Spleen (tissue), 11 donors: ENCODE results near the gene AFDN. TPM values are rescaled to one million over a fixed set of nuclear protein-coding genes. Genes with fewer than 3 reads are reported as not detected.

Experiments
- DNase-seq: peaks from one replicate; pipeline ENCODE4 v3.0.0-alpha.2; 2020
- H3K27ac ChIP-seq, 8 donors: fragments of 200-600 bp; sonication (generic) in 7 of 8; 1 replicate in 4 of 8; 2 replicates in 4 of 8; pipeline versions ENCODE4 v1.5.0 to v1.8.0; 2016 to 2021; ENCODE audit warnings: inconsistent platforms in 4 of 8, mild to moderate bottlenecking in 4 of 8, moderate library complexity in 1 of 8
- H3K27me3 ChIP-seq, 7 donors: fragments of 200-600 bp; sonication (generic) in 6 of 7; replicated peaks in 1 of 7; 1 replicate in 4 of 7; 2 replicates in 3 of 7; pipeline versions ENCODE4 v1.5.0 to v1.8.0; 2016 to 2021; ENCODE audit warnings: inconsistent platforms in 3 of 7, mild to moderate bottlenecking in 1 of 7
- H3K36me3 ChIP-seq, 6 donors: fragments of 200-600 bp; sonication (generic) in 5 of 6; 1 replicate in 4 of 6; 2 replicates in 2 of 6; pipeline versions ENCODE4 v1.5.0 to v1.8.0; 2016 to 2021; ENCODE audit warnings: inconsistent platforms in 2 of 6
- H3K4me1 ChIP-seq, 6 donors: fragments of 200-600 bp; sonication (generic) in 5 of 6; 1 replicate in 3 of 6; 2 replicates in 3 of 6; pipeline versions ENCODE4 v1.5.0 to v1.8.0; 2016 to 2021; ENCODE audit warnings: inconsistent platforms in 3 of 6
- H3K4me3 ChIP-seq, 8 donors: fragments of 200-600 bp; sonication (generic) in 7 of 8; 1 replicate in 4 of 8; 2 replicates in 4 of 8; pipeline versions ENCODE4 v1.5.0 to v1.8.0; 2016 to 2021; ENCODE audit warnings: inconsistent platforms in 4 of 8, mild to moderate bottlenecking in 4 of 8, moderate library complexity in 2 of 8
- H3K9me3 ChIP-seq, 8 donors: fragments of 200-600 bp; sonication (generic) in 7 of 8; 1 replicate in 4 of 8; 2 replicates in 4 of 8; pipeline versions ENCODE4 v1.5.0 to v1.8.0; 2016 to 2021; ENCODE audit warnings: inconsistent platforms in 4 of 8
- POLR2A ChIP-seq, 3 donors: fragments of 450-650 bp; IDR thresholded peaks; one replicate each; pipeline ENCODE4 v1.5.1; 2017; ENCODE audit warnings: antibody characterized with exemption in 3 of 3, mild to moderate bottlenecking in 1 of 3
- POLR2AphosphoS5 ChIP-seq, 3 donors: sonication (generic); formaldehyde crosslinking; IDR thresholded peaks; one replicate each; pipeline ENCODE4 v1.5.1; 2017; ENCODE audit warnings: antibody characterized with exemption in 3 of 3
- WGBS, 5 donors: extraction: QIAGEN DNeasy Blood & Tissue Kit in 3 of 5; methylation state at CpG; one replicate each; pipeline versions ENCODE4 v1.1.5 to v1.1.7; 2013 to 2018; 5-methylcytosine and 5-hydroxymethylcytosine counted together
- intact Hi-C: fragments of 100-400 bp; cut with DNase I; formaldehyde crosslinking; loops from one replicate; pipeline ENCODE4 v1.15.0; 2023; ENCODE audit warnings: low total_unique reads
- polyA plus RNA-seq, 3 donors: library from polyadenylated mRNA; stranded (reverse); fragments of 200-250 nt; gene quantifications; one replicate each; pipeline ENCODE4 v1.2.1, GENCODE V29; 2013
- total RNA-seq, 7 donors: library from RNA; depleted of rRNA in 3 of 7; stranded (reverse); fragments of >200 nt in 3 of 7; fragmentation: NEBNext Ultra II Directional in 4 of 7; extraction: Animal tissue kit (Norgen Biotek cat#: 25700) in 4 of 7; gene quantifications; one replicate each; pipeline versions ENCODE4 v1.1.0 to v1.2.1, GENCODE V29; 2016 to 2021
- TF ChIP-seq, protein P1 (sequence below), 11 experiments: fragments of 200-600 bp in 7 of 11; fragments of 450-650 bp in 4 of 11; sonication (generic) in 4 of 11; IDR thresholded peaks in 8 of 11; conservative IDR thresholded peaks in 3 of 11; 1 replicate in 7 of 11; 2 replicates in 4 of 11; pipeline versions ENCODE4 v1.4.0 to v1.8.0; 2016 to 2021; ENCODE audit warnings: antibody characterized with exemption in 11 of 11, inconsistent platforms in 4 of 11, mild to moderate bottlenecking in 1 of 11
- donor health status: healthy with polysubstance abuse.
- donor health status: DM: no; HTN: no; CAD: no; lungs with moderate emphysema.
- donor health status: DM: no; HTN: no; CAD: no.
- donor health status: Bipolar disorder and iron deficiency.
- donor health status: healthy.
- donor health status: DM: no; HTN: no; CAD: no.
- donor health status: DM: yes; HTN: yes; CAD: no.

AFDN gene
- total and polyA plus RNA-seq, 10 donors, result 7.4 to 148 (median 102) TPM

DNA sequence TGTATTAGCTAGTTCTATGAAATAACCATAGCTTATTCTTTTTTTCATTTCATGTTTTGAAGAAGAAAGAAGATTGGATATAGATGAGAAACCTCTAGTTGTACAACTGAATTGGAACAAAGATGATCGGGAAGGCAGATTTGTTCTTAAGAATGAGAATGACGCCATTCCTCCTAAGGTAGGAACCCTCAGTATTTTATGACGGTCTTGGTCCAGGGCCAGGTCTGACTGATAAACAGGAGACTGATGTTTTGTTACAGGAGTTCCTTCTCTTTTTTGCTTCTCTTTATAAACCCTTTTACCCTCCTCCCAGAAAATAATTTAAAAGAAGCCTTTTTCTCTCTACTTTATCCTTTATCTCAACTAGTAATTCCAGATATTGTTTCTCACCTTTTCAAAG is 43.6 kb downstream of the AFDN start:
- Histone ChIP-seq H3K4me1 (no peaks in the 10 kb centered on the region), H3K9me3 (no peaks in the 10 kb centered on the region), H3K27ac (no peak overlapping the region), H3K27me3 (no peaks in the 10 kb centered on the region), H3K36me3 (peaks cover 0 to 74% (median 9%) of the 10 kb centered on the region in 6 donors), H3K4me3 (no peak overlapping the region)
- TF ChIP-seq POLR2A (IDR thresholded peaks at IDR 0.05) (no peak), POLR2AphosphoS5 (IDR thresholded peaks at IDR 0.05) (no peak)
- TF ChIP-seq, protein P1, sequence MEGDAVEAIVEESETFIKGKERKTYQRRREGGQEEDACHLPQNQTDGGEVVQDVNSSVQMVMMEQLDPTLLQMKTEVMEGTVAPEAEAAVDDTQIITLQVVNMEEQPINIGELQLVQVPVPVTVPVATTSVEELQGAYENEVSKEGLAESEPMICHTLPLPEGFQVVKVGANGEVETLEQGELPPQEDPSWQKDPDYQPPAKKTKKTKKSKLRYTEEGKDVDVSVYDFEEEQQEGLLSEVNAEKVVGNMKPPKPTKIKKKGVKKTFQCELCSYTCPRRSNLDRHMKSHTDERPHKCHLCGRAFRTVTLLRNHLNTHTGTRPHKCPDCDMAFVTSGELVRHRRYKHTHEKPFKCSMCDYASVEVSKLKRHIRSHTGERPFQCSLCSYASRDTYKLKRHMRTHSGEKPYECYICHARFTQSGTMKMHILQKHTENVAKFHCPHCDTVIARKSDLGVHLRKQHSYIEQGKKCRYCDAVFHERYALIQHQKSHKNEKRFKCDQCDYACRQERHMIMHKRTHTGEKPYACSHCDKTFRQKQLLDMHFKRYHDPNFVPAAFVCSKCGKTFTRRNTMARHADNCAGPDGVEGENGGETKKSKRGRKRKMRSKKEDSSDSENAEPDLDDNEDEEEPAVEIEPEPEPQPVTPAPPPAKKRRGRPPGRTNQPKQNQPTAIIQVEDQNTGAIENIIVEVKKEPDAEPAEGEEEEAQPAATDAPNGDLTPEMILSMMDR (IDR thresholded peaks at IDR 0.05 in 8 of 11, conservative IDR thresholded peaks at IDR 0.05 in 3 of 11), result no peak
- intact Hi-C loops, result no loop called here
- 73 to 88% (median 80%) methylated on average over 3 of the region's 3 CpGs for WGBS, 5 donors
- DNase-seq, result no peak

- no peaks in the 10 kb centered on the region for H3K4me1 ChIP-seq
- WGBS, 5 donors, result 89 to 95% (median 93%) methylated on average over 2 of the region's 2 CpGs
- H3K27me3 ChIP-seq, result no peaks in the 10 kb centered on the region
- peaks cover 0 to 81% (median 14%) of the 10 kb centered on the region in 6 donors for H3K36me3 ChIP-seq
- TF ChIP-seq POLR2A (IDR thresholded peaks at IDR 0.05) (no peak), POLR2AphosphoS5 (IDR thresholded peaks at IDR 0.05) (no peak)
- TF ChIP-seq, protein P1 (IDR thresholded peaks at IDR 0.05 in 8 of 11, conservative IDR thresholded peaks at IDR 0.05 in 3 of 11), result no peak
- H3K27ac ChIP-seq, result no peak overlapping the region
- intact Hi-C loops, result no loop called here
- no peaks in the 10 kb centered on the region for H3K9me3 ChIP-seq
- DNase-seq, result no peak
- H3K4me3 ChIP-seq, result no peak overlapping the region
These were observed 46.0 kb downstream of the AFDN start for GRCh38 chr6:167872538-167873210.

- H3K36me3 ChIP-seq, result peaks cover 0 to 74% (median 13%) of the 10 kb centered on the region in 6 donors
- H3K27ac ChIP-seq, result no peak overlapping the region
- WGBS, 5 donors, result 86 to 98% (median 93%) methylated on average over 9 of the region's 9 CpGs
- intact Hi-C loops, result no loop called here
- no peaks in the 10 kb centered on the region for H3K27me3 ChIP-seq
- H3K9me3 ChIP-seq, result no peaks in the 10 kb centered on the region
- DNase-seq, result no peak
- H3K4me3 ChIP-seq, result no peak overlapping the region
- TF ChIP-seq POLR2AphosphoS5 (IDR thresholded peaks at IDR 0.05) (no peak), POLR2A (IDR thresholded peaks at IDR 0.05) (no peak)
- TF ChIP-seq, protein P1 (IDR thresholded peaks at IDR 0.05 in 8 of 11, conservative IDR thresholded peaks at IDR 0.05 in 3 of 11), result no peak
- peaks cover 0 to 9% (median 0%) of the 10 kb centered on the region in 6 donors for H3K4me1 ChIP-seq
These were observed 51.5 kb downstream of the AFDN start for GRCh38 chr6:167877994-167878779.

DNA sequence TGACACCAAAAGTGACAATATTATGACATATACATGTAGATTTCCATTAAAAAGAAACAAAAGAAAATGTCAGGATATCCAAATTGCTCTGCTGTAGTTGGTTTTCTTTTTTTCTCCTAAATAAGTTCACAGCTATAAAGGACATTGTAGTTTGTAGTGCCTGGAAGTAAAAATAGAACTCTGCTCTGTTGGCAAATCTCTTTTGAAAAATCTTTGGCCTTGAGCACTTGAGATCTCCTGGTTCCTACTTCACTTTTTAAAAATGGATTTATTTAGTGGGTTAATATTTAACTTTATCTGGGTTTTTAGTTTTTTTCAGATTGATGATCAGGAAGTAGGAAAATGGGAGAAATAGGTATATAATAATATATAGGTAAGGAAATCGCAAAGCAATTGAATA is 52.9 kb downstream of the AFDN start:
- intact Hi-C loops, result no loop called here
- Histone ChIP-seq H3K36me3 (peaks cover 0 to 80% (median 17%) of the 10 kb centered on the region in 6 donors), H3K9me3 (no peaks in the 10 kb centered on the region), H3K27me3 (no peaks in the 10 kb centered on the region), H3K27ac (no peak overlapping the region), H3K4me1 (peaks cover 0 to 9% (median 0%) of the 10 kb centered on the region in 6 donors), H3K4me3 (no peak overlapping the region)
- TF ChIP-seq POLR2A (IDR thresholded peaks at IDR 0.05) (no peak), POLR2AphosphoS5 (IDR thresholded peaks at IDR 0.05) (no peak)
- TF ChIP-seq, protein P1 (IDR thresholded peaks at IDR 0.05 in 8 of 11, conservative IDR thresholded peaks at IDR 0.05 in 3 of 11), result no peak
- DNase-seq, result no peak
- 76 to 85% (median 79%) methylated on average over 1 of the region's 1 CpG for WGBS, 5 donors
